NK-92 (cell line): Measurements from ENCODE around the gene GSE1.

Source experiments
- DNase-seq: peaks from one replicate; lab custom pipeline; 2025; ENCODE audit not compliant: unreplicated experiment; lab: John Stamatoyannopoulos, UW

GSE1 gene

DNA sequence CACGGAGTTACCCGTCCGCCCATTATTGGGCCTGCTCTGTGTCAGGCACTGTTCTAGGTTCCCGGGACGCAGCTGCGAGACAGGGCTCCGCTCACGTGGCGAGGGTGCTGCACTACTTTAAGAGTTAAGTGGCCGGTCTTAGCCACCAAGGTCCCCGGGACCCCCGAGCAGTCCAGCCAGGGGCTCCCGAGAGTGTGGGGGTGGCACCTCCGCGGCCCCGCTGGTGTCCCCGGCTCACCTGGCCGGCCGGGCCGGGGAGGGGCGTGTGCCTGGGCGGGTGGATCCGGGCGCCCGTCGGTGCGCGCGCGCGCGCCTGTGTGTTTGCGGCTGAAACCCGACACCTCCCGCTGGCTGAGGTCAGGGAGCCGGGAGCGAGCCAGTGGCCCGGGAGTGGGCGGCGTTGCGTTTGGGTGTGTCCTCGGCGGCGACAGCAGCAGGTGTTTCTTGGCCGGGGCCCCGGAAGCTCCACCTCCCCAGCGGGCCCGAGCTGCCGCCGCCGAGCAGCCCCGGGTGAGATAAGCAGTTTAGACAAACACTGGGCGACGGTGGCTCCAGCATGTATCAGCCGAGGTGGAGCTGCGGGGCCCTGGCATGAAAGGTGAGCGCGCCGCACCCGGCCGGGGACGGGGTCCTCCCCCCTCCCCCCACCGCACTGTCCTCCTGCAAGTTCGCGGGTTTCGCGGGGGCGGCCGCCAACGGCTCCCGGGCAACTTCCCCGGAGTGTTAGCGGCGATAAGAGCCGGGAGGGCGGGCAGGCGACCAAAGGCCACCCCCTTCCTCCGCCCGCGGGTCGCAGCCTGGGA lies at the start of gene GSE1:
GSE1 (plus strand) TSS at position 522 of the 803 bp plus-strand sequence; CDS start at position 592, 70 bp downstream.
- DNase-seq: no peak

DNA sequence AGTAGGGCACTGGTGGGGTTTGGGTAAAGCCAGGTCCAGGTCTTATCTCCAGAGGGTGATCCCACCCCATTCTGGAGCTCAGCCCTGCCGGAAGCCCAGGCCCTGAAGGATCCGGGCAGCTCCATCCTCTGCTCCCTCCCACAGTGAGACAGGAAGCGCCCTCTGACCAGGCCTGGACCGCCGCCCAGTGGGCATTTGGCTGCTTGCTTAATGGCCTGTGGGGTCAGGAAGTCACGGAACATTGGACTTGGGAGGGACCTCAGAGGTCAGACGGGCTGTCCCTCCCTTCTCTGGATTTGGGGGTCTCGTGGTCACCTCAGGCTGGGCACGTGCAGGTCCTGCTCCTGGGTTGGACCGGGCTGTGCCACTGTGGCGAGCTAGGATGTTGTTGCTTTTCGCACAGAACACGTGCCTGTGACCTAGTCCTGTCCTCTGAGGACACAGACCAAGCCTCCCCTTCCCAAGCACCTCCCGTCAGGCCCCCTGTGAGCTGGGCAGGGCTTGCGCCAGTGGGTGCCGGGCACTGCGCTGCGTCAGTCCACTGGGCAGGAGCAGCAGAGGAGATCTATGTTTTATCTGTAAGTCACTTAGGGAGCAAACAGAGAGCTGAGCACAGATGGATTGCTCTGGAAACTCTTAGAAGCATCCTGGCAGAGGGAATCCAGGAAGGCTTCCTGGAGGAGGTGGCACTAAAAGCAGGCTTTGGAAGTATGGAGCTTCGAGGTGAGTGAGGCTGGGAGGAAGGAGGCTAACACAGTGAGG lies 49.4 kb upstream of the GSE1 start:
- DNase-seq: no peak

- no peak for DNase-seq
These were observed 48.7 kb upstream of the GSE1 start for GRCh38 chr16:85564277-85565051.

DNA sequence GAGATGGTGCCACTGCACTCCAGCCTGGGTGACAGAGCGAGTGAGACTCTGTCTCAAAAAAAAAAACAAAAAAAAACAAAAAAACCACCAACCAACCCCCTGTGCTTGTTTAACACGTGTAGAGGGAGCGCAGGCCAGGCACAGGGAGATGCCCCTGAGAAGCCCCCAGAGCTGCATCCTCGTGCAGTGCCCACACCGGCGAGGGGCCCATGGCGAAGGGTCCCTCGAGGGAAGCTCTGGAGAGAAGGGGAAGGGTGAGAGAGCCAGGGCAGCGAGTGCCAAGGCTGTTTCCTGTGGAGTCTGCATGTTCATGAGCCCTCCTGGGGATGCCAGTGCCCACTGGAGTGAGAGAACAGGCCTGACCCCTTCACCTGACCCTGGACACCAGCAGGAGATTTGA lies 47.8 kb upstream of the GSE1 start:
- DNase-seq: no peak

DNA sequence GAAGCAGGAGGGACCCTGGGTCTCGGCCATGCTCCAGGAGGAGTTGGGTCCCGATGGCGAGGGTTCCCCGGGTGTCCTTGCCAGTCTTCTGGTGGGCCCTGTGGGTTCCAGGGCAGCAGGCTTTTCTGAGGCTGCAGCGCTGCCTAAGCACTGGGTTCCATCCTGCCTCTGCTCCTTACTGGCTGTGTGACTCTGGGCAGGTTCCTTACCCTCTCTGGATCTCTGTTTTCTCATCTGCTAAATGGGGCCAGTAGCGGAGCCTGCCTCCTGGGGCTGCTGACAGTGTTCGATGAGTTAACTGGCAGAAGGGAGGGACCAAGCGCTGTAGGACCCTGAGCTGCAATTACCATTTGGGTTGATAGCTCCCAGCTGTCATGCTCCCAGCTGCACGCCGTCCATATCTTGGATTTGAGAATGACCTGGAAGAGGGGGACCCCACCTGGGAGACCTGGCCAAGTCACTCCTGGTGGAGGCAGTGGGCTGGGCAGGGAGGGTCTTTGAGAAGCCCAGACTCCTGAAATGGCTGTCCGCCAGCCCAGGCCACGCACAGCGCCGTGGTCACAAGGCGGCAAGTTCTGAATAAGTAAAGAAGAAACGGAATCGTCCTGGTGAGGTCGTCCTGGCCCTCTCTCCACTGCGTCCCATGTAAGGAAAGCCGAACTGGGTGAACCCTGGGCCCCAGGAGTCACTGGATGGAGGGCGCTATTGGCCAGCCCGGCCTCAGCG lies 47.2 kb upstream of the GSE1 start:
- no peak for DNase-seq

DNA sequence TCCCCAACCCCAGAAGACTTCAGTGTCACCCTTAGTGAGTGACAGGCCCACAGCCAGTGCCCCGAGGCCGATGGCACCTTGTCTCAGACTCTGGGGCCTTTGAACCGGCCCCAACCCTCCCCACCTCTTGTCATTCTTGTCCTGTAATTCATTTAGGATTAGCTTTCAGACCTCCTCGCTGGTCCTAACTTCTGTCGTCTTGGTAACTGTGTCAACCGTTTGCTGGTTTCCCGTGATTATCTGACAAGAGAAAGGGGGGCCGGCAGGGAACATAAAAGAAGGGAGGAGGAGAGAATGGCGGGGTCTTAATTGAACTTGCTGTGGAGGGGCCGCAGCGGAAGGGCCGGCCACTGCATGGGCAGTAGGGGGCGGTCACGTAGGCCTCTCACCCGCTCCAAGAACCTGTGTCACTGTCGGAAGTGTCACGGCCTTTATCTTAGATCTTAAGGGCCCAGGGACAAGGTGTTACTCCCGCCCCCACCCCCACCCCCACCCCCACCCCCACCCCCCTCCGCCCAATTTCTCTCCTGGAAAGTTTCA lies 46.5 kb upstream of the GSE1 start:
- DNase-seq: no peak

DNA sequence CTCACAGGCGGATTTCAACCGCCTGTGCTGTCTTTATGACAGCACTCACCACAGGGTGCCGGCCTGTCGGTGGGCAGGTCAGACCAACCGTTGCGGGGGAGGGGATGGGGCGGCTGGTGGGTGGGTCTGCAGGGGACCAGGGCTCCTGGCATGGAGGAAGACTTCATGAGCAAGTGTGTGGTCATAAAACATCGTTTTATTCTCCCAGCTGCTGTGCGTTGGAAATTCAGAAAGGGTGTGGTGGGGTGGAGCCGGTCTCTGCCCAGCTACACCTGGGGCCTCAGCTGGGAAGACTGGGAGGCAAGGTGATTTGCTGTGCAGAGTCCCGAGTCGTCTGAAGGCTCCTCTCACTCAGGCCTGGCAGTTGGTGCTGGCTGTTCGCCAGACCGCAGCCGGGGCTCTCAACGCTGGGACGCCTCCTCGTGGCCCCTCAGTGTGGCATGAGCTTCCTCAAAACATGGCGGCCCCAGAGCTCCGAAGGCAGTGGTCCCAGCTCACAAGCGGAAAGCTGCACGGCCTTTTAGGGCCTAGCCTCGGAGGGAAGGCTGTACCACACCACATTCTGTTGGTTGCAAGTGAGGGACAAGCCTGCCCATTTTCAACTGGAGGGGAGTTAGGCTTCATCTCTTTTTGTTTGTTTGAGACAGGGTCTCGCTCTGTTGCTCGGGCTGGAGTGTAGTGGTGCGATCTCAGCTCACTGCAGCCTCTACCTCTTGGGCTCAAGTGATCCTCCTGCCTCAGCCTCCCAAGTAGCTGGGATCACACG lies 45.8 kb upstream of the GSE1 start:
- DNase-seq: no peak

GRCh38 chr16:85567935-85568334 lies 45.2 kb upstream of the GSE1 start:
- DNase-seq: no peak

DNA sequence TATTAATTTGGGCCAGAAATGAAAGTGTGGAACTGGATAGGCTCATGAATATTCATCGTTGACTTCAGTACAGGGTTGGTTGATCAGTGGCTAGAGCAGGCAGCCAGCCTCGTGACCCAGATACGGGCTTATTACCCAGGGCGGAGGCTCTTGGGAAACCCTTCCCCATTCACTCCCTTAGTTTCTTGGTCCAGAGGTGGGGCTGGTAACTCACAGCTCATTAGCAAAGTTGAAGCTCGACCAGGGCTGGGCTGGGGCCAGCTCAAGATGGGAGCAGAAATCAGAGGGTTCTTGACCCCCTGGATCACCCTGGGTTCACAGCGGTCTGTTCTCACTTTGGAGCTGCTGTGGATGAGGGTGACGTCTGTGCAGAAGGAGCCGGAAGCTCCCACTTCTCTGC lies 44.6 kb upstream of the GSE1 start:
- DNase-seq: no peak

DNA sequence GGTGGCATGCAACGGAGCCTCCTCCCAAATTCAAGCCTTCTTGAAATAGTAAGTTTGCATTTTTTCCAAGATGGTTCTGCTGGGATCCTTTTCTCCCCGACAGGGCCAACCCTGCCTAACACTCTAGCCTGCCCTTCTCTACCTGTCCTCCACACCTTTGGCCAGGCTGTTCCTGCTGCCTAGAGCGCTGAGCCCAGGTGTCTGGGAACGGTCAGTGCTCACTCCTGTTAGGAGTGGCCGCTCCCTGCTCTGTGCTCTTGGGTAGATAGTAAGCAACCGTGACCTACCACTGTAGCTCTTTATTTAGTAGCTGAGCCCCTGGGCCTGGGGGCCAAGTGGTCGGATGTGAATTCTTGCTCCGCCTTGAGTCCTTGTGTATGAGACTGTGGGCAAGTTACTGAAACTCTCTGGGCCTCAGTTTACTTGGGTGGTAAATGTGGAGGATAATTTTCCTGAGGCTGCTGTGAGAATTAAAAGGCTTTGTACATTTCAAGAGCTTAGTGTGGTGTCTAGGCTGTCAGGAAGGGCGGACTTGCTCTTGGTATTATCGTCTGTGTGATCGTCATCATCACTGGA lies 44.0 kb upstream of the GSE1 start:
- DNase-seq: no peak

DNA sequence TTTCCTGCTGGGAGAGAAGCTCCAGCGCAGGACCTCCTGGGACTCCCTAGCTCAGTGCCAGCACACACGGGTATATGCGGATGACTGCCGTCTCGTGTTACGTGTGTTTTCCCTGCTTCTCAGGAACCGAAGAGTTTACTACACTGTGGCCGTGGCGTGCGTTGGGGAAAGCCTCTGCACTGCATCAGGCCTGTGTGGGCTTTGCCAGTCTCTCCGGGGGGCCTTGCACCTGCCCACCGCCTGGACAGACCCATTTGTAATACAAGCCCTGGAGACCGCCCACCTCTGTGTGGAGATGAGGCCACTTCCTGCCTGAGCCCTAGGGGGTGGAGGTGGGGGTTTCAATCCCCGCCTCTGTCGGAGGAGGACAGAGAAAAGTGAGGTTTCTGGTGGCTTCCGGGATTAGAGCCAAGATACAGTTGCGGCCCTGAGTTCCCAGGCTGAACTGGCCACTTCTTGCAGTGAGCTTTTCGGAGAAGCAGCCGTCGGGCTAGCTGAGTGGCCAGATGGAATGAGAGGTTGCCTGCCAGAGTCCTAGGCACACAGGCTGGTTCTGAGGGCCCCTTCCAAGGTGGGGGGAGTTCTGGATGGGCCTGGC lies 43.4 kb upstream of the GSE1 start:
- DNase-seq: no peak

DNA sequence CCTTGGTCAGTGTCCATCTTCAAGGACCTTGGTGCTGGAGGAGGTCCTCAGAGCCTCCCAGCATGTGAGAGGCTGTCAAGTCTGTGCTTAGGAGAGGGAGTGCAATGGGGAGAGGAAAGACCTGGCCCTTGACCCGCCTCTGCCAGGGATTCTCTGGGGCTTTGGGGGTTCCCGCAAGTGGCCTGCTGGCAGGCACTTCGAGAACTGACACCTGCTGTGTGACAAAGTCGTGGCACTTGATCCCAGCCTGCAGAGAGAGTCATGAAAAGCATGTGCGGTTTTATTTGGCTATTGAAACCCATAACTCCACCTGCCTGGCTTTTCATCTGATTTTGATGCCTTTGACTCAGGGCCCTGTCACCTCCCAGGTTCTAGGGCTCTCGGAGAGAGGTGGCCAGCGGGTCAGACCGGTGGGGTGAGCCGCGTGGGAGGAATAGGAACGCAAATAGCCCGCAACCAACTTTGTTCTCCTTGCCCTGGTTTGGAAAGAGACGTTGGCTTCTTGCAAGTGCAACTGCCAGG lies 42.8 kb upstream of the GSE1 start:
- no peak for DNase-seq

GRCh38 chr16:85570735-85571562 lies 42.2 kb upstream of the GSE1 start:
- DNase-seq: no peak

DNA sequence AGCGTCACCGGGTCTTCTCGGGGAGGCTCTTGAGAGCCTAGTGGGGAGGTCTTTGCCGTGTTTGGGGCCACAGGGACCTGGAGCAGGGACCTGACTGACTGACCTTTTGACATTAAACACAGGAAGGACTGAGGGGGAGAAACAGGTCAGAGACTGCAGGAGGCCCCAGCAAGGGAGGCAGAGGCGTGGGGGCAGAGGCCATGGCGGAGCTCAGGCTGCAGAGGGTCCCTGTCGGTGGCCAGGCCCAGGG lies 41.6 kb upstream of the GSE1 start:
- no peak for DNase-seq

- DNase-seq: no peak
These were observed 41.1 kb upstream of the GSE1 start for GRCh38 chr16:85571813-85572619.

DNA sequence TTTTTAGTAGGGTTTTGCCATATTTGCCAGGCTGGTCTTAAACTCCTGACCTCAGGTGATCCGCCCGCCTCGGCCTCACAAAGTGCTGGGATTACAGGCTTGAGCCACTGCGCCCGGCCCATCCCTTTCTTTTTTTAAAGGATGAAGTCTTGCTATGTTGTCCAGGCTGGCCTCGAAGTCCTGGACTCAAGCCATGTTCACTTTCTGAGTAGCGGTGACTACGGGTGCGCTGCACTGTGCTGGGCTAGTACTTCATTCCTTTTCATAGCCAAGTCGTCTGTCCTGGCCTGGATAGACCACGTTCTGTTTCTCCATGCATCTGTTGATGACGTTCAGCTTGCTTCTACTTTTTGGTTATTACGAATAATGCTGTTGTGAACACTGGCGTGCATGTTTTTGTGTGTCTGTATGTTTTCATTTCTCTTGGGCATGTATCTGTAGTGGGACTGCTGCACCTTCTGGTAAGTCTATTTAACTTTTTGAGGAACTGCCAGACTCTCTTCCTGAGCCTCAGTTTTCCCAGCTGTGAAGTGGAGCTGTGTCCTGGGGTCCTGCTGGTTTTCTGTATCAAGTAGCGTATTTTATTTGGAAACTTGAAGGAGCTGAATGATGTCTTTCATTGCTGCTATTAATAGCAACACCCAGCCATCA lies 40.0 kb upstream of the GSE1 start:
- DNase-seq: no peak
